ENCODE results near the gene ARHGAP10.
A peak's percentile ranks its signal among the peaks of the same experiment; 100 is the strongest.

The ARHGAP10 gene

GRCh38 chr4:148056879-148057278, 325.0 kb downstream of the ARHGAP10 start:
- Histone ChIP-seq H3K27me3 (no peaks in the 10 kb centered on the region), H3K4me3 (ENCODE audit: low read depth, low read length) (no peak overlapping the region), H3K36me3 (no peaks in the 10 kb centered on the region), H3K4me1 (peaks cover 36% of the 10 kb centered on the region), H3K9me3 (no peaks in the 10 kb centered on the region)
- no peak for DNase-seq
- 0 out of 2 replicates have a peak, but pooled peaks have one; percentile 28 for TF ChIP-seq CTCF (IDR thresholded peaks at IDR 0.05; ENCODE audit: low read depth, low read length)

GRCh38 chr4:148057516-148057915, 325.6 kb downstream of the ARHGAP10 start:
- peaks cover 36% of the 10 kb centered on the region for H3K4me1 ChIP-seq
- TF ChIP-seq CTCF (IDR thresholded peaks at IDR 0.05; ENCODE audit: low read depth, low read length) = no peak
- no peaks in the 10 kb centered on the region for H3K36me3 ChIP-seq
- no peak for DNase-seq
- H3K27me3 ChIP-seq = no peaks in the 10 kb centered on the region
- no peaks in the 10 kb centered on the region for H3K9me3 ChIP-seq
- no peak overlapping the region for H3K4me3 ChIP-seq (ENCODE audit: low read depth, low read length)

- DNase-seq = no peak
- Histone ChIP-seq H3K27me3 (no peaks in the 10 kb centered on the region), H3K9me3 (no peaks in the 10 kb centered on the region), H3K36me3 (no peaks in the 10 kb centered on the region), H3K4me1 (peaks cover 33% of the 10 kb centered on the region), H3K4me3 (ENCODE audit: low read depth, low read length) (no peak overlapping the region)
- TF ChIP-seq CTCF (IDR thresholded peaks at IDR 0.05; ENCODE audit: low read depth, low read length) = no peak
These were observed 326.3 kb downstream of the ARHGAP10 start for GRCh38 chr4:148057984-148058859.

- Histone ChIP-seq H3K36me3 (no peaks in the 10 kb centered on the region), H3K27me3 (no peaks in the 10 kb centered on the region), H3K9me3 (no peaks in the 10 kb centered on the region), H3K4me1 (peaks cover 21% of the 10 kb centered on the region), H3K4me3 (ENCODE audit: low read depth, low read length) (no peak overlapping the region)
- TF ChIP-seq CTCF (IDR thresholded peaks at IDR 0.05; ENCODE audit: low read depth, low read length) = no peak
- no peak for DNase-seq
These were observed 327.8 kb downstream of the ARHGAP10 start for GRCh38 chr4:148059617-148060180.

GRCh38 chr4:148060264-148061140, 328.6 kb downstream of the ARHGAP10 start:
- DNase-seq = no peak
- Histone ChIP-seq H3K27me3 (no peaks in the 10 kb centered on the region), H3K4me3 (ENCODE audit: low read depth, low read length) (no peak overlapping the region), H3K36me3 (no peaks in the 10 kb centered on the region), H3K9me3 (no peaks in the 10 kb centered on the region), H3K4me1 (peaks cover 20% of the 10 kb centered on the region)
- TF ChIP-seq CTCF (IDR thresholded peaks at IDR 0.05; ENCODE audit: low read depth, low read length) = no peak
